Hematopoietic multipotent progenitor cell (in vitro differentiated cells): ENCODE data around the gene S100A12. TPM values are rescaled to one million over a fixed set of nuclear protein-coding genes. Genes with fewer than 3 reads are reported as not detected.

Experiments used
- DNase-seq, 3 donors: peaks; one replicate each; pipeline ENCODE4 v3.0.0-alpha.2; 2011 to 2015; ENCODE audit warnings: low read depth in 2 of 3, low spot score in 2 of 3
- total RNA-seq: library from RNA; depleted of rRNA; stranded (reverse); fragments of >200 nt; gene quantifications from one replicate; pipeline ENCODE4 v1.2.3, GENCODE V29; 2012

S100A12 gene
- total RNA-seq, 1 donor: 4.8 TPM

- DNase-seq: no peak
Observed at GRCh38 chr1:153370146-153370545, 5.3 kb downstream of the S100A12 start.

GRCh38 chr1:153368495-153368894 lies 6.9 kb downstream of the S100A12 start:
- no peak for DNase-seq

GRCh38 chr1:153367090-153367489 lies 8.3 kb downstream of the S100A12 start:
- DNase-seq: no peak

GRCh38 chr1:153366261-153366660 lies 9.2 kb downstream of the S100A12 start:
- no peak for DNase-seq

GRCh38 chr1:153365696-153366095 lies 9.7 kb downstream of the S100A12 start:
- DNase-seq: no peak

- DNase-seq: no peak
Observed at GRCh38 chr1:153364766-153365666, 10.4 kb downstream of the S100A12 start.

GRCh38 chr1:153364156-153364555 lies 11.3 kb downstream of the S100A12 start:
- DNase-seq: no peak

- no peak for DNase-seq
Observed at GRCh38 chr1:153363641-153364040, 11.8 kb downstream of the S100A12 start.

GRCh38 chr1:153362187-153362775 lies 13.1 kb downstream of the S100A12 start:
- no peak for DNase-seq

- DNase-seq: no peak
Observed at GRCh38 chr1:153361480-153362109, 13.8 kb downstream of the S100A12 start.

- DNase-seq: no peak
Observed at GRCh38 chr1:153360592-153361479, 14.6 kb downstream of the S100A12 start.

- DNase-seq: no peak
Observed at GRCh38 chr1:153360190-153360589, 15.2 kb downstream of the S100A12 start.

- no peak for DNase-seq
Observed at GRCh38 chr1:153359241-153359640, 16.2 kb downstream of the S100A12 start.

GRCh38 chr1:153358691-153358975 lies 16.8 kb downstream of the S100A12 start:
- DNase-seq: no peak

- DNase-seq: peak in 1 of 3 donors; percentile 46
Observed at GRCh38 chr1:153357853-153358690, 17.3 kb downstream of the S100A12 start, which contains the start of gene S100A9. TSS of gene S100A9 (plus strand) at chr1:153357854. CDS start at chr1:153358284, 430 bp downstream.

- DNase-seq: no peak
Observed at GRCh38 chr1:153357076-153357852, 18.2 kb downstream of the S100A12 start.

- DNase-seq: no peak
Observed at GRCh38 chr1:153356392-153357075, 18.9 kb downstream of the S100A12 start.

- DNase-seq: peak in 2 of 3 donors; percentile 66 to 81
Observed at GRCh38 chr1:153355445-153356071, 19.9 kb downstream of the S100A12 start.
